ENCODE results near the gene DNHD1. TPM values are rescaled to one million over a fixed set of nuclear protein-coding genes. Genes with fewer than 3 reads are reported as not detected.

Gene DNHD1
- total and polyA plus RNA-seq, 9 of the 15 experiments (the other 6 are each of a cell fraction or from before 2014, with no cell fraction given) = 0.82 to 9.7 (median 3.8) TPM

GRCh38 chr11:6612213-6613041, 115.3 kb downstream of the DNHD1 start, which contains the start of gene TAF10 (continued):
- TF ChIP-seq ZNF165 (CRISPR knock-in tag; IDR thresholded peaks at IDR 0.05; ENCODE audit: borderline replicate concordance) (no peak), MCM5 (IDR thresholded peaks at IDR 0.05; ENCODE audit: low read depth) (no peak), ARID2 (IDR thresholded peaks at IDR 0.05) (no peak), NFATC3 (IDR thresholded peaks at IDR 0.05) (peak; percentile 86), GTF2E2 (tag; IDR thresholded peaks at IDR 0.05) (peak; percentile 42), ZNF316 (IDR thresholded peaks at IDR 0.05) (peak; percentile 22; the same call in 1 of the 2 replicates), FOXJ2 (tag; IDR thresholded peaks at IDR 0.05) (no peak), STAT5B (CRISPR knock-in tag; IDR thresholded peaks at IDR 0.05) (no peak), KLF13 (tag; IDR thresholded peaks at IDR 0.05; ENCODE audit: borderline replicate concordance, low read depth) (peak; percentile 74), ZNF354B (CRISPR knock-in tag; IDR thresholded peaks at IDR 0.05) (no peak; the same call in 1 of the 2 replicates), ZNF212 (CRISPR knock-in tag; IDR thresholded peaks at IDR 0.05) (no peak), SMAD1 (IDR thresholded peaks at IDR 0.05; ENCODE audit: low read depth, low read length, partially characterized antibody) (peak; percentile 47), PML (IDR thresholded peaks at IDR 0.05; ENCODE audit: low read length) (peak; percentile 84), NCOA2 (IDR thresholded peaks at IDR 0.05; ENCODE audit: partially characterized antibody in 2 of 2) (no peak), MTA3 (IDR thresholded peaks at IDR 0.05; ENCODE audit: borderline replicate concordance) (peak; percentile 77; the same call in 1 of the 2 replicates), NFYB (IDR thresholded peaks at IDR 0.05; ENCODE audit: extremely low read depth, insufficient read length) (no peak), RBBP5 (IDR thresholded peaks at IDR 0.05; ENCODE audit: borderline replicate concordance, insufficient read depth, low read length, poor library complexity, severe bottlenecking) (no peak), RAD21 (CRISPR knock-in tag; conservative IDR thresholded peaks at IDR 0.05 in 1 of 2, IDR thresholded peaks at IDR 0.05 in 1 of 2) (peak; percentile 24 to 30; a peak in 3 of 4 replicates), STAT5A (IDR thresholded peaks at IDR 0.05; ENCODE audit: borderline replicate concordance, low read length) (no peak), FUS (optimal IDR thresholded peaks at IDR 0.05; ENCODE audit: low read depth, low read length) (no peak), TAF1 (IDR thresholded peaks at IDR 0.05; ENCODE audit: control insufficient read depth, extremely low read depth, insufficient read depth, low read length, severe bottlenecking) (peak; percentile 93), HMGN3 (IDR thresholded peaks at IDR 0.05; ENCODE audit: borderline replicate concordance, extremely low read depth, insufficient read length, low read depth, low read length) (peak; percentile 87), MAFG (tag; conservative IDR thresholded peaks at IDR 0.05) (no peak), CREM (IDR thresholded peaks at IDR 0.05; ENCODE audit: low read depth) (peak; percentile 97), ZNF75A (CRISPR knock-in tag; IDR thresholded peaks at IDR 0.05) (no peak), ZC3H8 (IDR thresholded peaks at IDR 0.05) (no peak)
- TF ChIP-seq, protein P1, sequence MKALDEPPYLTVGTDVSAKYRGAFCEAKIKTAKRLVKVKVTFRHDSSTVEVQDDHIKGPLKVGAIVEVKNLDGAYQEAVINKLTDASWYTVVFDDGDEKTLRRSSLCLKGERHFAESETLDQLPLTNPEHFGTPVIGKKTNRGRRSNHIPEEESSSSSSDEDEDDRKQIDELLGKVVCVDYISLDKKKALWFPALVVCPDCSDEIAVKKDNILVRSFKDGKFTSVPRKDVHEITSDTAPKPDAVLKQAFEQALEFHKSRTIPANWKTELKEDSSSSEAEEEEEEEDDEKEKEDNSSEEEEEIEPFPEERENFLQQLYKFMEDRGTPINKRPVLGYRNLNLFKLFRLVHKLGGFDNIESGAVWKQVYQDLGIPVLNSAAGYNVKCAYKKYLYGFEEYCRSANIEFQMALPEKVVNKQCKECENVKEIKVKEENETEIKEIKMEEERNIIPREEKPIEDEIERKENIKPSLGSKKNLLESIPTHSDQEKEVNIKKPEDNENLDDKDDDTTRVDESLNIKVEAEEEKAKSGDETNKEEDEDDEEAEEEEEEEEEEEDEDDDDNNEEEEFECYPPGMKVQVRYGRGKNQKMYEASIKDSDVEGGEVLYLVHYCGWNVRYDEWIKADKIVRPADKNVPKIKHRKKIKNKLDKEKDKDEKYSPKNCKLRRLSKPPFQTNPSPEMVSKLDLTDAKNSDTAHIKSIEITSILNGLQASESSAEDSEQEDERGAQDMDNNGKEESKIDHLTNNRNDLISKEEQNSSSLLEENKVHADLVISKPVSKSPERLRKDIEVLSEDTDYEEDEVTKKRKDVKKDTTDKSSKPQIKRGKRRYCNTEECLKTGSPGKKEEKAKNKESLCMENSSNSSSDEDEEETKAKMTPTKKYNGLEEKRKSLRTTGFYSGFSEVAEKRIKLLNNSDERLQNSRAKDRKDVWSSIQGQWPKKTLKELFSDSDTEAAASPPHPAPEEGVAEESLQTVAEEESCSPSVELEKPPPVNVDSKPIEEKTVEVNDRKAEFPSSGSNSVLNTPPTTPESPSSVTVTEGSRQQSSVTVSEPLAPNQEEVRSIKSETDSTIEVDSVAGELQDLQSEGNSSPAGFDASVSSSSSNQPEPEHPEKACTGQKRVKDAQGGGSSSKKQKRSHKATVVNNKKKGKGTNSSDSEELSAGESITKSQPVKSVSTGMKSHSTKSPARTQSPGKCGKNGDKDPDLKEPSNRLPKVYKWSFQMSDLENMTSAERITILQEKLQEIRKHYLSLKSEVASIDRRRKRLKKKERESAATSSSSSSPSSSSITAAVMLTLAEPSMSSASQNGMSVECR (CRISPR knock-in tag; IDR thresholded peaks at IDR 0.05) = peak; percentile 79; the same call in 1 of the 2 replicates
